Neutrophil (primary cell): ENCODE data around the gene UBE2L3.
"Not testable (repeated sequence)": the region's sequence is repeated elsewhere in the genome, so short reads cannot be mapped to it uniquely, and the experiment has no call there.

Experiments
- H3K27ac ChIP-seq: fragments of 200-600 bp; sonication (generic); 2 replicates; pipeline ENCODE4 v1.5.1; 2016; ENCODE audit warnings: mild to moderate bottlenecking, moderate library complexity
- H3K27me3 ChIP-seq: fragments of 200-600 bp; sonication (generic); 2 replicates; pipeline ENCODE4 v1.6.0; 2016; ENCODE audit warnings: mild to moderate bottlenecking
- H3K36me3 ChIP-seq: fragments of 200-600 bp; sonication (generic); 2 replicates; pipeline ENCODE4 v1.5.1; 2017
- H3K4me1 ChIP-seq, 2 experiments: fragments of 200-600 bp in 1 of 2; sonication (generic) in 1 of 2; 1 replicate in 1 of 2; 2 replicates in 1 of 2; pipeline versions ENCODE4 v1.5.1 to v1.6.1; 2013 to 2016; ENCODE audit warnings: low read depth in 1 of 2, low read length in 1 of 2, mild to moderate bottlenecking in 1 of 2, moderate library complexity in 1 of 2; ENCODE audit not compliant: control insufficient read depth in 1 of 2, insufficient read depth in 1 of 2
- H3K4me3 ChIP-seq, 2 experiments: fragments of 200-600 bp in 1 of 2; sonication (generic) in 1 of 2; 1 replicate in 1 of 2; 2 replicates in 1 of 2; pipeline ENCODE4 v1.5.1; 2013 to 2016; ENCODE audit warnings: low read depth in 1 of 2, low read length in 1 of 2, mild to moderate bottlenecking in 1 of 2, moderate library complexity in 1 of 2
- H3K9me3 ChIP-seq: fragments of 200-600 bp; sonication (generic); 2 replicates; pipeline ENCODE4 v1.5.1; 2016
- TF ChIP-seq, protein P1 (sequence below): fragments of 200-600 bp; sonication (generic); IDR thresholded peaks from 2 replicates; pipeline ENCODE4 v1.5.1; 2016; ENCODE audit warnings: antibody characterized with exemption

UBE2L3 gene

DNA sequence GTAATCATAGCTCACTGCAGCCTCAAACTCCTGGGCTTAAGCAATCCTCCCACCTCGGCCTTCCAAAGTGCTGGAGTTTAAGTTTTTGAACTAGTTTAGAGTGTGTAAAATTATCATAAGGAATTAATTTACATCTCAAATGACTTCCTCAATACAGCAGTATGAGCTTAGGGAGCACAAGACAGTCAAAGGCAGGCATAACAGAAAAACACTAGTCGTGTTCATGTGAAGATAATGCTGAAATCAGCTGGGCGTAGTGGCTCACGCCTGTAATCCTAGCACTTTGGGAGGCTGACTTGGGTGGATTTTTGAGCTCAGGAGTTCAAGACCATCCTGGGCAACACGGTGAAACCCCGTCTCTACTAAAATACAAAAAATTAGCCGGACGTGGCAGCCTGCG lies 36.5 kb downstream of the UBE2L3 start:
- H3K27me3 ChIP-seq: no peaks in the 10 kb centered on the region
- TF ChIP-seq, protein P1, sequence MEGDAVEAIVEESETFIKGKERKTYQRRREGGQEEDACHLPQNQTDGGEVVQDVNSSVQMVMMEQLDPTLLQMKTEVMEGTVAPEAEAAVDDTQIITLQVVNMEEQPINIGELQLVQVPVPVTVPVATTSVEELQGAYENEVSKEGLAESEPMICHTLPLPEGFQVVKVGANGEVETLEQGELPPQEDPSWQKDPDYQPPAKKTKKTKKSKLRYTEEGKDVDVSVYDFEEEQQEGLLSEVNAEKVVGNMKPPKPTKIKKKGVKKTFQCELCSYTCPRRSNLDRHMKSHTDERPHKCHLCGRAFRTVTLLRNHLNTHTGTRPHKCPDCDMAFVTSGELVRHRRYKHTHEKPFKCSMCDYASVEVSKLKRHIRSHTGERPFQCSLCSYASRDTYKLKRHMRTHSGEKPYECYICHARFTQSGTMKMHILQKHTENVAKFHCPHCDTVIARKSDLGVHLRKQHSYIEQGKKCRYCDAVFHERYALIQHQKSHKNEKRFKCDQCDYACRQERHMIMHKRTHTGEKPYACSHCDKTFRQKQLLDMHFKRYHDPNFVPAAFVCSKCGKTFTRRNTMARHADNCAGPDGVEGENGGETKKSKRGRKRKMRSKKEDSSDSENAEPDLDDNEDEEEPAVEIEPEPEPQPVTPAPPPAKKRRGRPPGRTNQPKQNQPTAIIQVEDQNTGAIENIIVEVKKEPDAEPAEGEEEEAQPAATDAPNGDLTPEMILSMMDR: no peak
- H3K4me1 ChIP-seq: peaks cover 43 to 47% of the 10 kb centered on the region in 2 experiments
- H3K4me3 ChIP-seq: no peak overlapping the region
- peak overlapping the region; percentile 80 for H3K27ac ChIP-seq
- no peaks in the 10 kb centered on the region for H3K36me3 ChIP-seq
- no peaks in the 10 kb centered on the region for H3K9me3 ChIP-seq

DNA sequence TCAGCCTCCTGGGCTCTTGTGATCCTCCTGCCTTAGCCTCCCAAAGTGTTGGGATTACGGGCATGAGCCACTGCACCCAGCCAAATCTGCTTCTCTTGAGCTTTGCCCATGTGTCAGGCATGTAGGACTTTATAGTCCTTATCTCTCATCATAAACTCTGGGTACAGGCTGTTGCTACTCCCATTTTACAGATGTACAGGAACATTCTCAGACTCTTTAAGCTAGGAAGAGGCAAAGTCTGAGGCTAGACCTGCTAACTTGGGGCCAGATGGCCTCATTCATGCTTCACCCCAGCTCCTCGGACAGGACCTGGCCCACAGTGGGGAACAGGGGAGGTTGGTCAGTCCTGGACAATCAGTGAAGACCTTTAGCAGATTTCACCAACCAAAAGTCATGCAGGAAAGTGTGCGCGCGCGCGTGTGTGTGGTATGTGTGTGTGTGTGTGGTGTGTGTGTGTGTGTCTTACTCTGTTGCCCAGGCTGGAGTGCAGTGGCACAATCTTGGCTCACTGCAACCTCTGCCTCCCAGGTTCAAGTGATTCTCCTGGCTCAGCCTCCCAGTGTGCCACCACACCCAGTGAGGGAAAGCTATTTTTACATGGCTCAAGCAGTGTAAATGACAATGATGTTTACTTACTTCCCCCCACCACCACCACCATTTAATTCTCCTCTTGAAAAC lies 38.5 kb downstream of the UBE2L3 start:
- TF ChIP-seq, protein P1: no peak
- no peaks in the 10 kb centered on the region for H3K9me3 ChIP-seq
- no peak overlapping the region for H3K4me3 ChIP-seq
- H3K27me3 ChIP-seq: no peaks in the 10 kb centered on the region
- peaks cover 6% of the 10 kb centered on the region for H3K36me3 ChIP-seq
- H3K4me1 ChIP-seq: peaks cover 26 to 32% of the 10 kb centered on the region in 2 experiments
- H3K27ac ChIP-seq: peak overlapping the region; percentile 80

GRCh38 chr22:21606775-21607174 lies 39.3 kb downstream of the UBE2L3 start:
- TF ChIP-seq, protein P1: no peak
- no peak overlapping the region for H3K4me3 ChIP-seq
- H3K36me3 ChIP-seq: peaks cover 13% of the 10 kb centered on the region
- H3K27ac ChIP-seq: no peak overlapping the region
- peaks cover 26 to 31% of the 10 kb centered on the region in 2 experiments for H3K4me1 ChIP-seq
- no peaks in the 10 kb centered on the region for H3K9me3 ChIP-seq
- H3K27me3 ChIP-seq: no peaks in the 10 kb centered on the region

DNA sequence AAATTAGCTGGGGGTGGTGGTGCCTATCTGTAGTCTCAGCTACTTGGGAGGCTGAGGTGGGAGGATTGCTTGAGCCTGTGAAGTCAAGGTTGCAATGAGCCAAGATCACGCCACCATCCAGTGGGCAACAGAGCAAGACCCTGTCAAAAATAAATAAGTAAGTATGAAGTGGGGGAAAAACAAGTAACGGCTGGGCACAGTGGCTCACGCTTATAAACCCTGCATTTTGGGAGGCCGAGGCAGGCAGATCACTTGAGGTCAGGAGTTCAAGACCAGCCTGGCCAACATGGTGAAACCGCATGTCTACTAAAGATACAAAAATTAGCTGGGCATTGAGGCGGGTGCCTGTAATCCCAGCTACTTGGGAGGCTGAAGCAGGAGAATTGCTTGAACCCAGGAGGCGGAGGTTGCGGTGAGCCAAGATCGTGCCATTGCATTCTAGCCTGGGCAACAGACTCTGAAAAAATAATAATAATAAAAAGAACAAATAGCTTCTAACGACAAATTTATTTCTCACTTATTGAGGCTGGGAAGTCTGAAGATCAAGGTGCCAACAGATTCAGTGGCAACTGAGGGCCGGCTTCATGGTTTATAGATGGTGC lies 42.1 kb downstream of the UBE2L3 start:
- not testable (repeated sequence) for H3K9me3 ChIP-seq, H3K27ac ChIP-seq, H3K4me3 ChIP-seq, H3K27me3 ChIP-seq
- Histone ChIP-seq H3K36me3 (peaks cover 36% of the 10 kb centered on the region), H3K4me1 (peaks cover 13 to 21% of the 10 kb centered on the region in 2 experiments)

DNA sequence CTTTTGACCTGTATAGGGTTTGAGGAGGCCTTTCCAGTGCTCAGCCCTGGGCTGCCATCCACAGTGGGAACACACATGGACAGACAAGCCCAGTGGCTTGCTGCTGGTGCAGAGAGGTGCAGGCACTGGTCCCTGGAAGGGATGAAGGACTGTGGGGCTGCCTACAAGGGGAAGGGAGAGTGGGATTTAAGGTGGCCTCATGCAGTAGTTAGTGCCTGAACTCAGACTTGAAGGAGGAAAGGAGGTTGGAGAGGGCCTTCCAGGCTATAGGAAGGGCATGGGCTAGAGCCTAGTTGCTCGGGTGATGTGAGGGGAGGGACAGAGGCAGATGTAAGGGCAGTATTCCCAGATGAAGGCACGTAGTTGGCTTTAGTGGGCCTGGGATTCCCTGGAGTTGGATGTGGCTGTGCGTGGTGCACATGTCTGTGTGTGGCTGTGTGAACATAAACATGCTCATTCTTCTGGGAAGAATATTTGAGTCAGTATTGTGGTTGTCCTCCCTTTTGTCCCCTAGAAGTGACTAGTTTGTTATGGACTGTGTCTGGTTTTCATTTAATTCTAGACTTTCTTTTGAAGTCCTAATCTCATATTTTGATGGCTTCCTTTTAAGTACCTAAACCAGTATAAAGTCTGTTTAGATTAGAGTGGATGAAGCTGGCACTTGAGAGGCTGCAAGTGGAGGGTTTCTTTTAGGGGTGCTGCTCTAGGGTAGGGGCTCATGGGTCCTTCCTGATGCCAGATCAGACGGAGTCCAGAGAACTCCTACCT lies 43.9 kb downstream of the UBE2L3 start:
- Histone ChIP-seq H3K4me3 (no peak overlapping the region), H3K4me1 (peaks cover 8 to 10% of the 10 kb centered on the region in 2 experiments), H3K27ac (no peak overlapping the region), H3K9me3 (no peaks in the 10 kb centered on the region), H3K36me3 (peaks cover 46% of the 10 kb centered on the region), H3K27me3 (no peaks in the 10 kb centered on the region)
- TF ChIP-seq, protein P1: no peak

DNA sequence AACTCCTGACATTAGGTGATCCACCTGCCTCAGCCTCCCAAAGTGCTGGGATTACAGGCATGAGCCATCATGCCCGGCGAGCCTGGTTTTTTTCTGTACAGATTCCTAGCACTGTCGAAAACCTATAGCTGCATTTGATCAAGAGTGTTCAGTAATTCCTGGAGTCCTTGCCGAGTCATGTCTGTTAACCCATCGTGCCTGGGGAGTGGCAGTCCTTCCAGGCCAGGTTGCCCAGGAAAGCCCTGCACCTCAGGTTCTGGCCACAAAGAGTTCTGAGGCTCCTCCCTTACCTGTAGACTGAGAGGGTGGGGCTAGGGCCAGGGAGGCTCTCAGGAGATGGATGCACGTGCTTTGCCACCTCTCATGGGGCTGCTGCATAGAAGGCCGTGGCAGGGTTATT lies 45.3 kb downstream of the UBE2L3 start:
- no peaks in the 10 kb centered on the region for H3K9me3 ChIP-seq
- H3K27ac ChIP-seq: no peak overlapping the region
- TF ChIP-seq, protein P1: no peak
- H3K36me3 ChIP-seq: peaks cover 46% of the 10 kb centered on the region
- no peak overlapping the region for H3K4me3 ChIP-seq
- no peaks in the 10 kb centered on the region for H3K27me3 ChIP-seq
- H3K4me1 ChIP-seq: peaks cover 7 to 8% of the 10 kb centered on the region in 2 experiments
